OCI-LY1 (cell line): ENCODE data around the gene RHOT1.

Source experiments
- H2AFZ ChIP-seq: fragments of 200-600 bp; sonication (generic), shearing (Covaris generic); 2 replicates; pipeline ENCODE4 v1.6.0; 2014; ENCODE audit warnings: antibody characterized with exemption, mild to moderate bottlenecking, low read length
- H3F3A ChIP-seq: fragments of 200-600 bp; sonication (generic), shearing (Covaris generic); 2 replicates; pipeline ENCODE4 v1.6.0; 2014; ENCODE audit warnings: mild to moderate bottlenecking, antibody characterized with exemption, low read length, moderate library complexity; ENCODE audit not compliant: insufficient read depth
- H3K27ac ChIP-seq: fragments of 200-600 bp; sonication (generic); 2 replicates; pipeline ENCODE4 v1.5.1; 2014; ENCODE audit warnings: low read length, mixed run types, mild to moderate bottlenecking, low read depth; ENCODE audit not compliant: poor library complexity, severe bottlenecking
- H3K27me3 ChIP-seq: fragments of 200-600 bp; sonication (generic); 2 replicates; pipeline ENCODE4 v1.6.0; 2014; ENCODE audit warnings: antibody characterized with exemption, mild to moderate bottlenecking, low read length, moderate library complexity; ENCODE audit not compliant: insufficient read depth
- H3K36me3 ChIP-seq: fragments of 200-600 bp; sonication (generic); 2 replicates; pipeline ENCODE4 v1.6.1; 2014; ENCODE audit warnings: mild to moderate bottlenecking, antibody characterized with exemption, low read length, moderate library complexity, mixed read lengths; ENCODE audit not compliant: insufficient read depth
- H3K4me1 ChIP-seq: fragments of 200-600 bp; sonication (generic); 2 replicates; pipeline ENCODE4 v1.5.1; 2014; ENCODE audit warnings: mild to moderate bottlenecking, low read length, moderate library complexity; ENCODE audit not compliant: insufficient read depth, severe bottlenecking
- H3K4me2 ChIP-seq: fragments of 200-600 bp; sonication (generic), shearing (Covaris generic); 2 replicates; pipeline ENCODE4 v1.6.1; 2014; ENCODE audit warnings: low read length
- H3K4me3 ChIP-seq: fragments of 200-600 bp; sonication (generic); 2 replicates; pipeline ENCODE4 v1.5.1; 2014; ENCODE audit warnings: low read length, low read depth, mild to moderate bottlenecking, mixed read lengths; ENCODE audit not compliant: poor library complexity, severe bottlenecking
- H3K79me2 ChIP-seq: fragments of 200-600 bp; shearing (Covaris generic); 2 replicates; pipeline ENCODE4 v1.6.1; 2016; ENCODE audit warnings: mixed run types, low read length, mixed read lengths; ENCODE audit not compliant: insufficient read depth
- H3K9ac ChIP-seq: fragments of 200-600 bp; sonication (generic), shearing (Covaris generic); 2 replicates; pipeline ENCODE4 v1.6.1; 2014; ENCODE audit warnings: mild to moderate bottlenecking, low read length, mixed read lengths
- H3K9me2 ChIP-seq: fragments of 200-600 bp; sonication (generic), shearing (Covaris generic); 2 replicates; pipeline ENCODE4 v1.6.1; 2014; ENCODE audit warnings: low read depth, mild to moderate bottlenecking, low read length, mixed read lengths
- H3K9me3 ChIP-seq: fragments of 200-600 bp; shearing (Covaris generic); 2 replicates; pipeline ENCODE4 v1.6.1; 2014; ENCODE audit warnings: low read length, mixed read lengths
- H4K20me1 ChIP-seq: fragments of 200-600 bp; sonication (generic), shearing (Covaris generic); 2 replicates; pipeline ENCODE4 v1.6.0; 2016; ENCODE audit warnings: mild to moderate bottlenecking, low read length; ENCODE audit not compliant: insufficient read depth
- EZH2 ChIP-seq: fragments of 200-600 bp; sonication (generic), shearing (Covaris generic); IDR thresholded peaks from 2 replicates; pipeline ENCODE4 v1.8.0; 2017; ENCODE audit warnings: borderline replicate concordance, mixed run types, mild to moderate bottlenecking, antibody characterized with exemption, low read length, moderate library complexity, mixed read lengths
- TF ChIP-seq, protein P1 (sequence below): fragments of 200-600 bp; sonication (generic), shearing (Covaris generic); IDR thresholded peaks from 2 replicates; pipeline ENCODE4 v1.5.1; 2017; ENCODE audit warnings: mild to moderate bottlenecking, antibody characterized with exemption, low read length, moderate library complexity, mixed read lengths

RHOT1 gene

DNA sequence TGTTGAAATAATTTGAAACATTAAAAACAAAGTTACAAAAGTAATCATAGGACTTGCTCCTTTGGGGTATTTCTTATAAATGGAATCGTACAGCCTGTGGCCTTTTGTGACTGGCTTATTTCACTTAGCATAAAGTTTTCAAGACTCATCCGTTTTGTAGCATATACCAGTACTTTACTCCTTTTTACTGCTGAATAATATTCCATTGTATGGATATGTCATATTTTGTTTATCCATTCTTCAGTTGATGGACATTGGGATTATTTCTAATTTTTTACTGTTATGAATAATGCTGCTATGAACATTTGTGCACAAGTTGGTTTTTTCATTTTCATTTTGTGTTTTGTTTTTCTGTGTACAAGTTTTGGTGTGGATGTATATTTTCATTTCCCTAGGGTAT lies 93.3 kb downstream of the RHOT1 start:
- TF ChIP-seq, protein P1, sequence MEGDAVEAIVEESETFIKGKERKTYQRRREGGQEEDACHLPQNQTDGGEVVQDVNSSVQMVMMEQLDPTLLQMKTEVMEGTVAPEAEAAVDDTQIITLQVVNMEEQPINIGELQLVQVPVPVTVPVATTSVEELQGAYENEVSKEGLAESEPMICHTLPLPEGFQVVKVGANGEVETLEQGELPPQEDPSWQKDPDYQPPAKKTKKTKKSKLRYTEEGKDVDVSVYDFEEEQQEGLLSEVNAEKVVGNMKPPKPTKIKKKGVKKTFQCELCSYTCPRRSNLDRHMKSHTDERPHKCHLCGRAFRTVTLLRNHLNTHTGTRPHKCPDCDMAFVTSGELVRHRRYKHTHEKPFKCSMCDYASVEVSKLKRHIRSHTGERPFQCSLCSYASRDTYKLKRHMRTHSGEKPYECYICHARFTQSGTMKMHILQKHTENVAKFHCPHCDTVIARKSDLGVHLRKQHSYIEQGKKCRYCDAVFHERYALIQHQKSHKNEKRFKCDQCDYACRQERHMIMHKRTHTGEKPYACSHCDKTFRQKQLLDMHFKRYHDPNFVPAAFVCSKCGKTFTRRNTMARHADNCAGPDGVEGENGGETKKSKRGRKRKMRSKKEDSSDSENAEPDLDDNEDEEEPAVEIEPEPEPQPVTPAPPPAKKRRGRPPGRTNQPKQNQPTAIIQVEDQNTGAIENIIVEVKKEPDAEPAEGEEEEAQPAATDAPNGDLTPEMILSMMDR, result no peak
- TF ChIP-seq EZH2, result no peak
- Histone ChIP-seq H3K4me3 (no peak overlapping the region), H3K27me3 (no peaks in the 10 kb centered on the region), H3K4me2 (no peak overlapping the region), H3K27ac (no peak overlapping the region), H2AFZ (no peak overlapping the region), H3K4me1 (no peaks in the 10 kb centered on the region), H3F3A (no peaks in the 10 kb centered on the region), H3K9me2 (no peaks in the 10 kb centered on the region), H3K9me3 (no peaks in the 10 kb centered on the region), H3K79me2 (no peaks in the 10 kb centered on the region), H3K9ac (no peak overlapping the region), H4K20me1 (no peaks in the 10 kb centered on the region), H3K36me3 (no peaks in the 10 kb centered on the region)

DNA sequence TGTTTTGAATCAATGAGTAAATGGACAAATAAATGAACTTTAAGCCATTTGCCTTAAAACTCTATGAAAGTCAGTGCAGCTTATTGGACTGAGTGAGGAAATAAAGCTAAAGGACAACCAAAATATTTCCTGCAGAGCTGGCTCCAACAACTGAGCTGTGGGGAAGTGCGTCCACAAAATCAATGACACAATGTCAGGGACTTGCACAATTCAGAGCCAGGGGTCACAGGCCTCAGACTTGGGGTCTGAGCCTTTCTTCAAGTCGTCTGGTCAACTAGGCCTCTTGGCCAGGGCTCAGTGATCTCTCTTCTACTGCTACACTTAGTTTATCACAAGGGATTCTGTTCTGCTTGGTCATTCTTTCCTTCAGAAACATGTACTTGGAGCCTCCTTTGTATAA lies 97.2 kb downstream of the RHOT1 start:
- Histone ChIP-seq H3K4me3 (no peak overlapping the region), H3K4me2 (no peak overlapping the region), H3K9me3 (no peaks in the 10 kb centered on the region), H3K36me3 (no peaks in the 10 kb centered on the region), H3K79me2 (no peaks in the 10 kb centered on the region), H3K9ac (no peak overlapping the region), H3K9me2 (no peaks in the 10 kb centered on the region), H3F3A (no peaks in the 10 kb centered on the region), H3K27me3 (no peaks in the 10 kb centered on the region), H4K20me1 (no peaks in the 10 kb centered on the region), H3K27ac (no peak overlapping the region), H3K4me1 (no peaks in the 10 kb centered on the region), H2AFZ (no peak overlapping the region)
- no peak for TF ChIP-seq EZH2
- TF ChIP-seq, protein P1, result no peak

- H3K36me3 ChIP-seq, result no peaks in the 10 kb centered on the region
- no peak overlapping the region for H3K9ac ChIP-seq
- no peaks in the 10 kb centered on the region for H3K9me2 ChIP-seq
- H3K27ac ChIP-seq, result no peak overlapping the region
- H3K4me3 ChIP-seq, result no peak overlapping the region
- H3K4me2 ChIP-seq, result no peak overlapping the region
- H2AFZ ChIP-seq, result no peak overlapping the region
- H3K9me3 ChIP-seq, result no peaks in the 10 kb centered on the region
- H4K20me1 ChIP-seq, result no peaks in the 10 kb centered on the region
- H3K27me3 ChIP-seq, result no peaks in the 10 kb centered on the region
- no peaks in the 10 kb centered on the region for H3K79me2 ChIP-seq
- no peaks in the 10 kb centered on the region for H3K4me1 ChIP-seq
- TF ChIP-seq EZH2, result no peak
- TF ChIP-seq, protein P1, result no peak
- H3F3A ChIP-seq, result no peaks in the 10 kb centered on the region
Observed at GRCh38 chr17:32240750-32241149, 98.4 kb downstream of the RHOT1 start.
